ENCODE results near the gene TSPAN33.
"Not testable (repeated sequence)": the region's sequence is repeated elsewhere in the genome, so short reads cannot be mapped to it uniquely, and the experiment has no call there.

TSPAN33 gene

DNA sequence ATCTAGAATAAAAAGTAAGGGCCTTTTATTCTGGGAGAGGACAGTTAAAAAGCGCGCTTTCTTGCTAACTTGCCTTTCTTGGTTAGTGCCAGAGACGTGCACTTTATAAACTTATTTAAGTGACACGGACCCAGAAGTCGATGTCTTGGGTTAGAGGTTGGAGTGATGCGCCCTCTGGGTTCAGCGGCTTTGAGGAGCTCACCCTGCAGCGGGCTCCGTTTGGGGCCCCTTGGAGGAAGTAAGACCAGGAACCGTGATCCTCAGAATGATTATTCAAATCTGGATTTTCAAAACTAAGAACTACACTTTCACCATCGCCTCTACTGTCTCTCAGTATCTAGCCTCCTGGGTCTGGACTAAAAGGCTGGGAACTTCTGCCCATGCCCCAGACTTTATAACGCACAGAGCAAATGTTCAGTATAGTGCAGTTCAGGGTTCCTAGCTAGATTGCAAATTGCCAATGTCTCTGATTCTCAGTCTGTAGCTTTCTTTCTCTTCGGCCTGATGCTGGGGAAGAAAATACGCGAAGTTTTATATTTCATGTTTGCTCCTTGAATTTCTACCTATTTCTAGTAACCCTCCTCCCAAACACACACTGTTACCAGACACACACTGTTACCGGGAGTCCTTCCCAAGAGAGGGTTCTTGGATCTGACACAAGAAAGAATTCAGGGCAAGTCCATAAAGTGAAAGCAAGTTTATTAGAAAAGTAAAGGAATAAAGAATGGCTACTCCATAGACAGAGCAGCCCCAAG is 25.4 kb downstream of the TSPAN33 start:
- in situ Hi-C loops (cut with MboI; ENCODE audit: low sequenced_read_pairs) = no loop called here

DNA sequence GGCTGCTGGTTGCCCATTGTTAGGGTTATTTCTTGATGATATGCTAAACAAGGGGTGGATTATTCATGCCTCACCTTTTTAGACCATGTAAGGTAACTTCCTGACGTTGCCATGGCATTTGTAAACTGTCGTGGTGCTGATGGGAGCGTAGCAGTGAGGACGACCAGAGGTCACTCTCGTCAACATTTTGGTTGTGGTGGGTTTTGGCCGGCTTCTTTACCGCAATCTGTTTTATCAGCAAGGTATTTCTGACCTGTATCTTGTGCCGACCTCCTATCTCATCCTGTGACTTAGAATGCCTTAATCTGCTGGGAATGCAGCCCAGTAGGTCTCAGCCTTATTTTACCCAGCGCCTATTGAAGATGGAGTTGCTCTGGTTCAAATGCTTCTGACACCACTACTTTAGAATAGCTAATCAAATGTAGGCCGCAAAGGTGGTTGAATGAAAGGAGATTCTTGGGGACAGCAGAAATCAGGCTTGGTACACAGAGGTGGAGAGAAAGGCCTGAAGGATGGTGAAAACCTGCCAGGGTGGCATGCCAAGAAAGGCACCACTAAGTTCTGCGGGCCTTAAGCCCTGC is 26.0 kb downstream of the TSPAN33 start:
- in situ Hi-C loops (cut with MboI; ENCODE audit: low sequenced_read_pairs) = no loop called here

DNA sequence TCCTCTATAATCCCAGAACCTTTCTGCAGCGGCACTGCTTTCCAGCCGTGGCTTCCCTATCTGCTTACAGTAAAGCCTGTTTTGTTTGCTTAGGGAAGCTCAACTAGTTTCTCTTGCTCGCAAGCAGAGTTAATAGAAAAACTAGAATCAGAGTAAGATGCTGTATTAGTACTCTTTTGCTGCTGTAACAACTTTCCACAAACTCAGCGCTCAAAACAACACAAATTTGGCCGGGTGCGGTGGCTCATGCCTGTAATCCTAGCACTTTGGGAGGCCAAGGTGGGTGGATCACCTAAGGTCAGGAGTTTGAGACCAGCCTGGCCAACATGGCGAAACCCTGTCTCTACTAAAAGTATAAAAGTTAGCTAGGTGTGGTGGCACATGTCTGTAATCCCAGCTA is 29.4 kb downstream of the TSPAN33 start:
- in situ Hi-C loops (cut with MboI; ENCODE audit: low sequenced_read_pairs) = not testable (repeated sequence)

DNA sequence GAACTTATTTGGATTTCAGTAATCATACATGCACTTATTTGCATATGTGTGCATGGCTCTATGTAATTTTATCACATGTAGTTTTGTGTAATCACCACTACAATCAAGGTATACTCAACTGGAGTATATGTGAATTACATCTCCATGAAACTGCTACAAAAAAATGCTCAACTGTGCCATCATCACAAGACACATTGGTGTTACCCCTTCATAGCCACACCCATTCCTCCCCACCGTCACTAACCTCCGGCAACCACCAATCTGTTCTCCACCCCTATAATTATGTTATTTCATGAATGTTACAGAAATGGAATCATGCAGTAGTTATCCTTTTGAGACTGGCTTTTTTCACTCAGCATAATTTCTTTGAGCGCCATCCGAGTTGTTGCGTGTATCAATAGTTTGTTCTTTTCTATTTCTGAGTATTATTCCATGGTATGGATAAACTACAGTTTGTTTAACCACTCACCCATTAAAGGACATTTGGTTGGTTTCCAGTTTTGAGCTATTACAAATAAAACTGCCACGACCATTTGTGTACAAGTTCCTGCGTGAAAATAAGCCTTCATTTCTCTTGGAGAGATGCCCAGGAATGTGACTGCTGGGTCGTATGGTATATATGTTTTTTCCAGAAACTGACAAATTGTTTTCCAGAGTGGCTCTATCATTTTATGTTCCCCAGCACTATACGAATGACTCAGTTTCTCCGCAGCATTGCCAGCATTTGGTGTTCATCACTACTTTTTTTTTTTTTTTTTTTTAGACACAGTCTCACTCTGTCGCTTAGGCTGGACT is 32.6 kb downstream of the TSPAN33 start:
- in situ Hi-C loops (cut with MboI; ENCODE audit: low sequenced_read_pairs) = no loop called here

DNA sequence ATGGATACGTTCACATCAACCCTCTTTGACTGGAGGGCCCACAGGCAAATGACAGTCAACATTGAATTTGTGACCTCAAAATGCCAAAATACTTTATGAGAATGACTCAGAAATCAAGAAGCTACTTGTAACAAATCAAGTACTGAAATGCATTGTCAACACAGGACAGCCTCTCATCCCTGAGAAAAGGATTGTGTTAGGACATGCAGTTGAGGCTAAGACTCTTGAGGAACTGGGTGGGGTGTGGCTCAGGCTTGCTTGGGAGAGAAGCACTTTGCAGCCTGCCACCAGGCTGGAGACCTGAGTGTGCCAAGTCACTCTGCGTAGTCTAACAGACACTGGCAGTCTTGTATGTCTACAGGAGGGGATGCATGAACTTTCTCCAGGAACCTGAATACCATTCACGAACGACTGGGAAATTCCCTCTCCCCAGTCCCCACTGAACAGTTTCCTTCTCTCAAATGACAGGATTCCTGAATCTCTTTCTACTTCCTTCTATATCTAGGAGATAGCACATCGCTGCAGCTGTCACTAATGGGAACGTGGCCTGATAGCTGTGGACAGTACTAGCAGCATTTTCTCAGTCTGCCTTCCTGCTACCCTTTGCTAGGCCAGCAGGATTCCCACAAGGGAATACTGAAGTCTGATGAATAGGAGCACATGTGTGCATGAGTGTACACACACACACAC is 40.6 kb downstream of the TSPAN33 start:
- in situ Hi-C loops (cut with MboI; ENCODE audit: low sequenced_read_pairs) = no loop called here

DNA sequence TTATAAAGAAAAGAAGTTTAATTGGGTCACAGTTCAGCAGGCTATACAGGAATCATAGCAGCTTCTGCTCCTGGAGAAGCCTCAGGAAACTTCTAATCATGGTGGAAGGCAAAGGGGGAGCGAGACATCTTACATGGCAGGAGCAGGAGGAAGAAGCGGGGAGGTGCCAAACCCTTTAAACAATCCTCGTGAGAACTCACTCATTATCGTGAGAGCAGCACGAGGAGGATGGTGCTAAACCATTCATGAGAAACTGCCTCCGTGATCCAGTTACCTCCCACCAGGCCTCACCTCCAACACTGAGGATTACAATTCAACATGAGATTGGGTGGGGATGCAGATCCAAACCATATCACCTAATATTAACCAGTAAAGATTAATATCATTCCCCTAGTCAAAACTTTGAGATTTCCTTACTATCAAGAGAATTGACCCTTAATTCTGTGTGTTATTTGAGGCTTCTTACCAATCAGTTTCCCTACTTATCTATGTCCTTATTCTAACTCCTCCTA is 42.3 kb downstream of the TSPAN33 start:
- in situ Hi-C loops (cut with MboI; ENCODE audit: low sequenced_read_pairs) = no loop called here

DNA sequence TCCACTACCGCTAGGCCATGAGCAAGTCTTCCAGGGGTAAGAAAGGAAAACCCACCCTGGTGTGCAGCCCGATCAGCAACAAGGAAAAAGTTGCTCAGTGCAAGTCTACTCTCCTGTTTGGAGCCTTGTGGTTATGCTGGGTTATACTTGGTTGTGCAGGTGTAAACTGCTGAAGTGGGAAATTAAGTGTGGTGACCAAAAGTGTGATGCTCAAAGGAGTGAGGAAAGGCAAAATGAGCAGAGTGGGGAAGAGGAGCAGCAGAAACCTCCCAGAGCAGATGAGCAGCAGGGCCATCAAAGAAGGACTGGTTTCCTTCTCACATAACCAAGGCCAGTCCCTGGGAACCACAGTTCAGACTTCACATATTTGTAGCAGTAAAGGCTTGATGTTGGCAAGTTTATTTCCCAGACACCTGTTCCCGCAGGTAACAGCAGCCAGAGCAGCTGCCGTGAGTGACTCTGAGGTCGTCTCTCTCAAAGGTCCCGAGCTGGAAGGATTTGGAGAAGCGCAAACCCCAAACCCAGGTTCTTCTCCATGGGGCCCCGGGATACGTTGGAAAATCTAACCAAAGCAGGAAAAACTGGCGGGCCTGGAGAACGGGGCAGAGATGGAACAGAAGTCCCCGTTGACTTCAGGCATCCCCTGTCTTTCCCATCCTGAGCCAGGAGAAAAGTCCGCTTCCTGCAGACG is 43.3 kb downstream of the TSPAN33 start:
- in situ Hi-C loops (cut with MboI; ENCODE audit: low sequenced_read_pairs) = no loop called here

DNA sequence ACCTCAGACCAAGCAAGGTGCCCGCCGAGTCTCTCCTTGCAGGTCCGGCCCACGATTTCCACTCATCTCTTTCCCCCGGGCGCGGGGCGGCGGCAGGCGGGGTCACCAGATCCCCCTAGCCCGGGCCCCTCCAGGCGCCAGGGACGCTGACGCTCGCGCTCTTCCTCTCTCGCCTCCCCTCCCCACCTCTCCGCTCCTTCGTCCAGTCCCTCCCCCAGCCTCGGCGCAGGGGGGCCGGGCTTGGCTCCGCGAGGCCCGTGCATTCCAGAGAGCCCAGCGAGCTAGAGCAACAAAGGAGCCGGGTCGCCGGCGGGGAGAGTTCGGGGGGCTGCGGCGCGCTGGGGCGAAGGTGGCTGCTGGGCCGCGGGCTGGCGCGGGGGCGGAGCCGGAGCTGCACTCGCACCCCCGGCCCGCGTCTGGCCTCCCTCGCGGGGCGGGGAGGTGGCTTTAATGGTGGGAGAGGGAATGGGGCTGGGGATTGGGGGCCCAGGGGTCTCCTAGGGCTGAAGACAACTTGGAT is 43.9 kb downstream of the TSPAN33 start, which contains the start of gene SMO:
Gene SMO (plus strand): TSS at position 262 of the 520 bp plus-strand sequence. CDS start 519 bp downstream, outside the sequence.
- in situ Hi-C loops (cut with MboI; ENCODE audit: low sequenced_read_pairs) = no loop called here

DNA sequence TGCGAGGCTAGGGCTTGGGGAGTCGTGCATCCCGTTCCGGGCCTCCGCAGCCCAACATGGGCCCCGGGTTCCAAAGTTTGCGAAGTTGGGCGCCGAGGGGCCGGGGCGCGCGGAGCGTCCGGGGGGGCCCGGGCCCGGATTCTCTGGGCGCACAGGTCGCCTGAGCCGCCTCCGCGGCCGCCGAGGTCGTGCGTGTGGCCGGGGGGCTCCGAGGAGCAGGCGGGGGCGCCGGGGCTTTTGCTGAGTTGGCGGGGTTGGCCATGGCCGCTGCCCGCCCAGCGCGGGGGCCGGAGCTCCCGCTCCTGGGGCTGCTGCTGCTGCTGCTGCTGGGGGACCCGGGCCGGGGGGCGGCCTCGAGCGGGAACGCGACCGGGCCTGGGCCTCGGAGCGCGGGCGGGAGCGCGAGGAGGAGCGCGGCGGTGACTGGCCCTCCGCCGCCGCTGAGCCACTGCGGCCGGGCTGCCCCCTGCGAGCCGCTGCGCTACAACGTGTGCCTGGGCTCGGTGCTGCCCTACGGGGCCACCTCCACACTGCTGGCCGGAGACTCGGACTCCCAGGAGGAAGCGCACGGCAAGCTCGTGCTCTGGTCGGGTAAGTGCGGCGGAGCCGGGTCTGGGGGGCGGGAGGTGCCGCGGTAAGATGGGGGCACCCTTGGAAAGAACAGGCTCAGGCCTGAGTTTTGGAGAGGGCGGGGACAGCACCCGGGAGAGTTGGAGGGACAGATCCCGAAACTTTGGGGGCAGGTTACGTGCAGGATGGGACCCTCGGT is 44.6 kb downstream of the TSPAN33 start:
- in situ Hi-C loops (cut with MboI; ENCODE audit: low sequenced_read_pairs) = no loop called here

DNA sequence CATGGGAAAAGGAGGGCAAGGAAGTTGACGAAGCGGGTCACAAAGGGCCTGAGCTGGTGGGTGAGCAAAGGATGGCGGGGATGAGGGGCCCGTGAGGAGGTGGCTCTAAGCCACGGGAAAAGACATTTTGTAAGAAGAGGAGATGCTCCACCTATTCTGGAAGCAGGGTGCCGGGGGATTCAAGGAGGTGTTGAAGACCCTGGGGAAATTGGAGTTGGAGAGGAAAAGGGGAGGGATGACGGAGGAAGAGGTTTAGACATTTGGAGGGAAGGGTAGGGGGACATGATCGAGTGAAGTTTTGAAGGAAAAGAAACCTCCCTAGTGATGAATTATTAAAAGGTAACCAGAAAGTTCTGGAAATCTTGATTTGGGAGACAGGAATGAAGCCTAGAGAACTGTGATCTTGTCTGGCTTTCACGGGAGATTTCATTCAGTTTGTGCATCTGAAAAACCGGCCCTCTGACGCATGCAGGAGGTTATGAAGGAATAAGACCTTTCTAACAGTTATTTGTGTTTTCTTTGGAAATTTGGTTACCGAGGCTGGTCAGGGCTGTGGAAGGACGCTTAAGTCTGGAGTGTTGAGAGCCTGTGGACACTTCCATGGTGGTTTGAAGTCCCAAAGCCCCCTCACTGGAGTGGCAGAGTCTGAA is 45.3 kb downstream of the TSPAN33 start:
- in situ Hi-C loops (cut with MboI; ENCODE audit: low sequenced_read_pairs) = no loop called here

DNA sequence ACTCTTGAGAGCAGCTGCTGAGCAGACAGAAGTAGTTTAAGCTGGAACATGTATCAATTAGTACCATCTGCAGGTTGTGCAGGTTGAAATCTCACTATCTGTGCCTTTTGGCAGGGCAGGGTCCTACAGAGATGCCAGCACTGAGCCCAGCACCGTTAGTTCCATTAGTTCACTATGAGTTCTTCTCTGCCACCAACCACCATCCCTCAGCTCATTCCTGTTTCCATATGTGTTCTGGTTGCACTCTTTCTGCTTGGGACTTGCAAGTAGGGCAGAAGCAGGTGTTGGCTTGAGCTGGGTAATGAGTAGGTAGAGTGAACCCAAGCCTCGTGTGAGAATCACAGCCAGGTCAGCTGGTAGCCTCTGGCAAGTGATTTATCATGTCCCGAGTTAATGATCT is 46.8 kb downstream of the TSPAN33 start:
- in situ Hi-C loops (cut with MboI; ENCODE audit: low sequenced_read_pairs) = no loop called here

DNA sequence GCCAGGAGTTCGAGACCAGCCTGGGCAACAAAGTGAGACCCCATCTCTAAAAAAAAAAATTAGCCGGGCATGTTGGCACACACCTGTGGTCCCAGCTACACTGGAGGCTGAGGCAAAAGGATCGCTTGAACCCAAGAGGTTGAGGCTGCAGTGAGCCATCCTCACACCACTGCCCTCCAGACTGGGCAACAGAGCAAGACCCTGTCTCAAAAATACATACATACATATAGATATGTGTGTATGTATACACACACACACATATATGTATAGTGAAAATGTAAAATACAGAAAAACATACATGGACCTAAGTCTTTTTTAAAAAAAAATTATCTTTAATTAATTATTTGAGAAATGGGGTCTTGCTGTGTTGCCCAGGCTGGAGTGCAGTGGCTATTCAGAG is 49.4 kb downstream of the TSPAN33 start:
- in situ Hi-C loops (cut with MboI; ENCODE audit: low sequenced_read_pairs) = no loop called here

DNA sequence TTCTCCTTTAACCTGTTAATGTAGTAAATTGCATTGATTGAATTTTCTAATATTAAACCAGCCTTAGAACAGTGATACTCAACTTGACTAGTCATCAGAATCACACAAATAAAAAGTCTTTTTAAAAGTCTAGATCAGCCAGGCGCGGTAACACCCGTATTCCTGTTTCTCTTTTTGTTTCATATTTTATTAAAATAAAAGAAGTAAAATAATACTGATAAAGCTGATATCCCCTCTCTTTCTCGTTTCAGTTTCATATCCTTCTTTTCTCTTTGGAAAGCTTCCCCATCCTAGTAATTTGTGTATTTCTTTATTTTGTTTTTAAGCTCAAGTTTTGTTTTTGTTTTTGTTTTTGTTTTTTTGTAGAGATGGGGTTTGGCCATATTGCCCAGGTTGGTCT is 53.3 kb downstream of the TSPAN33 start:
- in situ Hi-C loops (cut with MboI; ENCODE audit: low sequenced_read_pairs) = no loop called here

DNA sequence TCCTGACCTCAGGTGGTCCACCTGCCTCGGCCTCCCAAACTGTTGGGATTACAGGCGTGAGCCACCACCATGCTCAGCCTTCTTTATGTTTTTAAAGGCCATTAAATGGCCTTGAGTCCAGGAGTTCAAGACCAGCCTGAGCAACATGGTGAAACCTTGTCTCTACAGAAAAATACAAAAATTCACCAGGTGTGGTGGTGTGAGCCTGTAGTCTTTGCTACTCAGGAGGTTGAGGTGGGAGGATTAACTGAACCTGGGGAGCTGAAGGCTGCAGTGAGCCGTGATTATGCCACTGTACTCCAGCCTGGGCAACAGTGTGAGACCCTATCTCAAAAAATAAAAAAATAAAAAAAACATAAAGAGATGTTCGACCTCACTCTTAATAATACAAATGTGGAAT is 54.9 kb downstream of the TSPAN33 start:
- in situ Hi-C loops (cut with MboI; ENCODE audit: low sequenced_read_pairs) = no loop called here

DNA sequence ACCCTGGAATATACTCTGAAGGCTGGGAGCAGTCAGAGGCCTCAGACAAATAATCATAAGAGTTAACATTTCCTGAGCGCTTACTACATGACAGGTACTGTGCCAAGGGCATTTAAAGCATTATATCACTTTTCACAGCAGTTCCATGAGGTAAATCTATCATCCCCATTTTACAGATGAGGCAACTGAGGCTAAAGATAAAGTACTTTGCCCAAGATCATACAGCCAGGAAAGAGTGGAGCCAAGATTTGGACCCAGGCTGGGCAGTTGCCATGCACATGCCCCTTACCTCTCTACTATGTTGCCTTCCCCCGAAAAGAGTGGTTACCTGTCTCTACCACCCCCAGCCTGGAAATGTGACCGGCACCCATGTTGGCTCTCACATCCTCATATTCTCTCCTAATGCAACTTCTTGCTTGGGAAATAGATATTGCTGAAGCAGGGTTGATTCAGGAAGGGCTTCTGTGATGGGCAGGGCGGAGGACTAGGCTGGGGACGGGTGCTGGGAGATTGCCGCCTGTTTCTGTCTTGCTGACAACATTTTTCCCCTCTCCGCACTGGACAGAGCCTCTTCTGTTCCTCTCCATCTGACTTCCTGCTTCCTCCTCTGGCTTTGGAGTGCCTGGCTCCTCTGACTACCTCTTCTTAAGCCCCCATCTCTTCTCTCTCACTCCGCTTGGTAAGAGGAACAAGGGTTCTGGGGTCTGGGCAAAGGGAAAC is 57.7 kb downstream of the TSPAN33 start:
- in situ Hi-C loops (cut with MboI; ENCODE audit: low sequenced_read_pairs) = no loop called here

DNA sequence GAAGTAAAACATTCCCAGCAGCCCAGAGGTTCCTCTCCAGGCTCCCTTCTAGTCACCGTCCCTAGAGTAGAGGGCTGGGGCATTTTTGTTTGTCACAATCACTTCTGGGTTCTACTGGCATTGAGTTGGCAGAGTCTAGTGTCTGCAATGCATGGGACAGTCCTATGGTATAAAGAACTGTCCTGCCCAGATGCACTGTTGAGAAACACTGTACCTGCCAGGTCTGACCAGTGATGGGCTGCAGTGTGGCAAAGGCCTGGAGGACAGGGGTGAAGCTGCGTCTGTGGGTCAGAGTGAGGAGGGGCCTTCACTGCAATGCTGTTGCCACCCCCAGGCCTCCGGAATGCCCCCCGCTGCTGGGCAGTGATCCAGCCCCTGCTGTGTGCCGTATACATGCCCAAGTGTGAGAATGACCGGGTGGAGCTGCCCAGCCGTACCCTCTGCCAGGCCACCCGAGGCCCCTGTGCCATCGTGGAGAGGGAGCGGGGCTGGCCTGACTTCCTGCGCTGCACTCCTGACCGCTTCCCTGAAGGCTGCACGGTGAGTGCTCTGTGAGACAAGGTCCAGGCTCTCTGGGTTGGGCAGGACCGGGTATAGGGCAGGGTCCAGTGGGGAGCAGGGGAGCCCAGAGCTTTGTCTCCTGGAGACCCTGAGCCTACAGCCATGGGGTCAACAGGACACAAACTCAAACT is 58.7 kb downstream of the TSPAN33 start:
- in situ Hi-C loops (cut with MboI; ENCODE audit: low sequenced_read_pairs) = no loop called here

DNA sequence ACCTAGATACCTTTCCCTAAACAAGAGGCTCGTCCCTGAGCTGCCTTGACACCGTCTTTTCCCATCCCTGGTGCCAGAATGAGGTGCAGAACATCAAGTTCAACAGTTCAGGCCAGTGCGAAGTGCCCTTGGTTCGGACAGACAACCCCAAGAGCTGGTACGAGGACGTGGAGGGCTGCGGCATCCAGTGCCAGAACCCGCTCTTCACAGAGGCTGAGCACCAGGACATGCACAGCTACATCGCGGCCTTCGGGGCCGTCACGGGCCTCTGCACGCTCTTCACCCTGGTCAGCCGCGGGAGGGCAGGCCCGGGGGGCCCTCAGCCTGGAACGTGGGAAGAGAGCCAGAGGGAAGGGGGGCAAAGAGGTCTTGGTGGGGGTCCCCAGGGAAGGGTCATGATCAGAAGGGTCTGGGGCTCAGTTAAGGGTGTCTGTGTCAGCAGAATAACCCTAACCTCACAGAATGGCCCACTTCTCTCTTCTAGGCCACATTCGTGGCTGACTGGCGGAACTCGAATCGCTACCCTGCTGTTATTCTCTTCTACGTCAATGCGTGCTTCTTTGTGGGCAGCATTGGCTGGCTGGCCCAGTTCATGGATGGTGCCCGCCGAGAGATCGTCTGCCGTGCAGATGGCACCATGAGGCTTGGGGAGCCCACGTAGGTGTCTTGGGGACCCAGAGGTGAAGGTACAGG is 60.8 kb downstream of the TSPAN33 start:
- in situ Hi-C loops (cut with MboI; ENCODE audit: low sequenced_read_pairs) = no loop called here

Data from hTERT RPE-1 (cell line).